H1 (cell line): ENCODE data around the gene BRD1. TPM values are rescaled to one million over a fixed set of nuclear protein-coding genes. Genes with fewer than 3 reads are reported as not detected.

ENCODE experiments used
- CTCF ChIA-PET: fragments of 300-600 bp; sonication (Branson Sonifier 250); formaldehyde crosslinking; loops from one replicate; lab custom pipeline; 2021; ENCODE audit not compliant: partially characterized antibody; lab: Charles Lee
- POLR2A ChIA-PET: fragments of 300-600 bp; sonication (Branson Sonifier 250); formaldehyde crosslinking; loops from one replicate; lab custom pipeline; 2021; ENCODE audit warnings: inconsistent platforms; ENCODE audit not compliant: partially characterized antibody; lab: Charles Lee
- DNase-seq, 2 experiments: peaks; one replicate each; pipeline versions ENCODE4 v3.0.0 to v3.0.0-alpha.2; 2010 to 2022; ENCODE audit warnings: low spot score in 2 of 2, low read depth in 1 of 2, mixed read lengths in 1 of 2
- FAIRE-seq: peaks from 2 replicates; lab custom pipeline; 2011; peaks lifted over from hg19 to GRCh38; lab: Jason Lieb, UNC
- H2AFZ ChIP-seq: 2 replicates; pipeline ENCODE4 v1.8.1; 2012; ENCODE audit warnings: low read length, inconsistent platforms
- H2AK5ac ChIP-seq: 2 replicates; pipeline ENCODE4 v1.6.1; 2013; ENCODE audit warnings: low read depth, low read length
- H2BK120ac ChIP-seq: replicated peaks from 2 replicates; pipeline ENCODE3; 2013; ENCODE audit warnings: low read depth, low read length, inconsistent platforms
- H2BK12ac ChIP-seq: 2 replicates; pipeline ENCODE4 v1.6.1; 2013; ENCODE audit warnings: low read depth, low read length
- H2BK15ac ChIP-seq: 2 replicates; pipeline ENCODE4 v1.6.1; 2013; ENCODE audit warnings: low read length
- H2BK20ac ChIP-seq: 2 replicates; pipeline ENCODE4 v1.6.1; 2013; ENCODE audit warnings: low read length
- H2BK5ac ChIP-seq: 2 replicates; pipeline ENCODE4 v1.6.1; 2013; ENCODE audit warnings: low read depth, low read length
- H3K14ac ChIP-seq: 2 replicates; pipeline ENCODE4 v1.6.1; 2013; ENCODE audit warnings: inconsistent platforms; ENCODE audit not compliant: insufficient read length
- H3K18ac ChIP-seq: 2 replicates; pipeline ENCODE4 v1.6.1; 2013; ENCODE audit warnings: low read length; ENCODE audit errors: extremely low read depth
- H3K23ac ChIP-seq: 2 replicates; pipeline ENCODE4 v1.6.1; 2013; ENCODE audit warnings: inconsistent platforms; ENCODE audit not compliant: insufficient read length
- H3K23me2 ChIP-seq: 2 replicates; pipeline ENCODE4 v1.6.1; 2013; ENCODE audit warnings: low read depth, low read length
- H3K27ac ChIP-seq: 2 replicates; pipeline ENCODE4 v1.6.1; 2011; ENCODE audit warnings: low read depth, low read length, inconsistent platforms
- H3K27me3 ChIP-seq, 4 experiments: replicated peaks in 1 of 4; 1 replicate in 1 of 4; 2 replicates in 3 of 4; pipeline versions ENCODE4 v1.6.1 to v1.8.1; 2011 to 2013; ENCODE audit warnings: low read length in 3 of 4, mild to moderate bottlenecking in 3 of 4, inconsistent platforms in 2 of 4, mixed read lengths in 2 of 4, moderate library complexity in 1 of 4; ENCODE audit not compliant: control insufficient read depth in 3 of 4, insufficient read depth in 3 of 4; ENCODE audit errors: extremely low read depth in 1 of 4
- H3K36me3 ChIP-seq, 4 experiments: 2 replicates each; pipeline versions ENCODE4 v1.6.1 to v1.8.1; 2011 to 2013; ENCODE audit warnings: mild to moderate bottlenecking in 4 of 4, low read length in 3 of 4, moderate library complexity in 2 of 4, control low read depth in 1 of 4, inconsistent platforms in 1 of 4; ENCODE audit not compliant: insufficient read depth in 4 of 4, control insufficient read depth in 2 of 4
- H3K4ac ChIP-seq: replicated peaks from 2 replicates; pipeline ENCODE3; 2013; ENCODE audit warnings: low read length, low read depth, mixed read lengths, inconsistent platforms; ENCODE audit not compliant: insufficient read length
- H3K4me1 ChIP-seq, 4 experiments: replicated peaks in 1 of 4; 1 replicate in 1 of 4; 2 replicates in 3 of 4; pipeline versions ENCODE4 v1.6.1 to v1.8.1; 2011 to 2013; ENCODE audit warnings: low read length in 3 of 4, inconsistent platforms in 2 of 4, mixed read lengths in 1 of 4; ENCODE audit not compliant: insufficient read depth in 4 of 4, control insufficient read depth in 3 of 4
- H3K4me2 ChIP-seq, 2 experiments: 2 replicates each; pipeline versions ENCODE4 v1.6.1 to v1.8.1; 2011 to 2013; ENCODE audit warnings: low read depth in 2 of 2, low read length in 2 of 2, control low read depth in 1 of 2, inconsistent platforms in 1 of 2, mild to moderate bottlenecking in 1 of 2; ENCODE audit not compliant: insufficient read depth in 1 of 2
- H3K4me3 ChIP-seq, 4 experiments: fragments of 200-600, 300-600 bp in 1 of 4; sonication (generic), shearing (Covaris generic), sonication (Bioruptor Twin) in 1 of 4; 2 replicates each; pipeline versions ENCODE4 v1.5.1 to v1.8.1; 2011 to 2016; ENCODE audit warnings: low read length in 4 of 4, low read depth in 3 of 4, control low read depth in 2 of 4, inconsistent platforms in 2 of 4, mild to moderate bottlenecking in 2 of 4, mixed read lengths in 1 of 4, moderate library complexity in 1 of 4; ENCODE audit not compliant: insufficient read depth in 2 of 4; ENCODE audit errors: extremely low read depth in 1 of 4
- H3K56ac ChIP-seq: replicated peaks from 2 replicates; pipeline ENCODE3; 2013; ENCODE audit warnings: low read depth, mild to moderate bottlenecking, mixed read lengths, low read length, inconsistent platforms; ENCODE audit not compliant: insufficient read length
- H3K79me1 ChIP-seq: 2 replicates; pipeline ENCODE4 v1.6.1; 2013; ENCODE audit warnings: low read depth, low read length, control low read depth
- H3K79me2 ChIP-seq, 2 experiments: 2 replicates each; pipeline versions ENCODE4 v1.6.1 to v1.8.1; 2012 to 2013; ENCODE audit warnings: low read length in 2 of 2, mild to moderate bottlenecking in 2 of 2, inconsistent platforms in 1 of 2; ENCODE audit not compliant: insufficient read depth in 2 of 2, control insufficient read depth in 1 of 2
- H3K9ac ChIP-seq, 4 experiments: replicated peaks in 1 of 4; 1 replicate in 1 of 4; 2 replicates in 3 of 4; pipeline versions ENCODE4 v1.6.1 to v1.8.1; 2011 to 2013; ENCODE audit warnings: low read depth in 3 of 4, low read length in 3 of 4, control low read depth in 2 of 4, mild to moderate bottlenecking in 2 of 4, moderate library complexity in 2 of 4, inconsistent platforms in 1 of 4; ENCODE audit errors: extremely low read depth in 1 of 4
- H3K9me3 ChIP-seq, 2 experiments: 2 replicates each; pipeline versions ENCODE4 v1.6.1 to v1.8.1; 2012 to 2013; ENCODE audit warnings: mild to moderate bottlenecking in 2 of 2, moderate library complexity in 2 of 2, control low read depth in 1 of 2, inconsistent platforms in 1 of 2, low read depth in 1 of 2, low read length in 1 of 2, mixed read lengths in 1 of 2; ENCODE audit not compliant: insufficient read depth in 2 of 2
- H4K20me1 ChIP-seq, 2 experiments: replicated peaks in 1 of 2; 2 replicates each; pipeline versions ENCODE3 to v1.8.1; 2011 to 2013; ENCODE audit warnings: inconsistent platforms in 2 of 2, low read length in 2 of 2, mild to moderate bottlenecking in 1 of 2; ENCODE audit not compliant: insufficient read depth in 2 of 2, control insufficient read depth in 1 of 2
- H4K5ac ChIP-seq: 2 replicates; pipeline ENCODE4 v1.6.1; 2013; ENCODE audit warnings: low read length, low read depth, mixed read lengths, inconsistent platforms; ENCODE audit not compliant: insufficient read length
- H4K8ac ChIP-seq: 2 replicates; pipeline ENCODE4 v1.8.0; 2013; ENCODE audit warnings: mild to moderate bottlenecking, moderate library complexity, low read length, inconsistent platforms; ENCODE audit not compliant: insufficient read depth; ENCODE audit errors: extremely low read depth
- H4K91ac ChIP-seq: replicated peaks from 2 replicates; pipeline ENCODE3; 2013; ENCODE audit warnings: low read length, mixed read lengths, inconsistent platforms; ENCODE audit not compliant: insufficient read length
- CHD1 ChIP-seq: IDR thresholded peaks from 2 replicates; pipeline ENCODE4 v1.6.1; 2012; ENCODE audit warnings: low read depth, low read length, improper control_type of control experiment
- CREB1 ChIP-seq: IDR thresholded peaks from 2 replicates; pipeline ENCODE4 v1.6.1; 2012; ENCODE audit warnings: inconsistent platforms
- POLR2AphosphoS5 ChIP-seq: IDR thresholded peaks from 2 replicates; pipeline ENCODE4 v1.6.1; 2011; ENCODE audit warnings: low read depth, low read length
- SAP30 ChIP-seq: fragments of 300-600 bp; sonication (generic); IDR thresholded peaks from 2 replicates; pipeline ENCODE4 v1.7.1; 2012; ENCODE audit warnings: low read length, moderate library complexity, mild to moderate bottlenecking, inconsistent platforms; ENCODE audit not compliant: insufficient read depth, insufficient replicate concordance
- SP2 ChIP-seq: IDR thresholded peaks from 2 replicates; pipeline ENCODE4 v1.6.1; 2012; ENCODE audit warnings: mild to moderate bottlenecking, low read length, inconsistent platforms
- SUZ12 ChIP-seq: fragments of 200-600 bp; sonication (generic); IDR thresholded peaks from 2 replicates; pipeline ENCODE4 v1.6.1; 2012; ENCODE audit warnings: mild to moderate bottlenecking, inconsistent platforms, low read length, moderate library complexity, mixed read lengths
- TBP ChIP-seq: IDR thresholded peaks from 2 replicates; pipeline ENCODE4 v1.6.1; 2011; ENCODE audit warnings: low read depth, low read length, improper control_type of control experiment
- YY1 ChIP-seq: IDR thresholded peaks from 2 replicates; pipeline ENCODE4 v1.6.1; 2011; ENCODE audit warnings: low read depth, mild to moderate bottlenecking, low read length
- WGBS, 2 experiments: shearing (Covaris generic) in 1 of 2; methylation state at CpG; one replicate each; pipeline versions ENCODE4 v1.1.6 to v1.1.7; 2013 to 2015; ENCODE audit warnings: low lambda C conversion rate in 2 of 2, mixed read lengths in 2 of 2, inconsistent platforms in 1 of 2, low coverage in 1 of 2, missing lambda C conversion rate in 1 of 2; ENCODE audit not compliant: insufficient replicate concordance in 2 of 2, insufficient coverage in 1 of 2, insufficient read length in 1 of 2; ENCODE audit errors: extremely low coverage in 1 of 2, missing lambda C conversion rate in 1 of 2; 5-methylcytosine and 5-hydroxymethylcytosine counted together
- polyA plus RNA-seq, 7 experiments: library from polyadenylated mRNA; depleted of rRNA in 3 of 7; stranded (reverse) in 5 of 7; unstranded in 2 of 7; fragments of >200 nt in 5 of 7; fragments of 200-250 nt in 2 of 7; gene quantifications; 1 replicate in 5 of 7; 2 replicates in 1 of 7; 4 replicates in 1 of 7; pipeline versions ENCODE4 v1.2.1 to v1.2.3, GENCODE V29; 2011 to 2013; ENCODE audit warnings: missing spikeins in 2 of 7, mixed read lengths in 2 of 7
- total RNA-seq: library from RNA; stranded (reverse); fragmentation: NEBNext Ultra II Directional; extraction: Animal tissue kit (Norgen Biotek cat#: 25700); gene quantifications from 2 replicates; pipeline ENCODE4 v1.2.1, GENCODE V29; 2021
- TF ChIP-seq, protein P1 (sequence below): IDR thresholded peaks from 2 replicates; pipeline ENCODE4 v1.6.1; 2012; ENCODE audit warnings: inconsistent platforms
- TF ChIP-seq, protein P2 (sequence below): IDR thresholded peaks from 2 replicates; pipeline ENCODE4 v1.6.1; 2011; ENCODE audit warnings: low read depth, mild to moderate bottlenecking, low read length; ENCODE audit not compliant: insufficient read depth

Gene BRD1
- total and polyA plus RNA-seq, 2 of the 8 experiments (the other 6 are each of a cell fraction or from before 2014, with no cell fraction given) = 6.8 to 34.0 TPM

- no peak for TF ChIP-seq CHD1
- TF ChIP-seq CREB1 = no peak
- TF ChIP-seq SAP30 = no peak
- no peak for TF ChIP-seq SUZ12
- TF ChIP-seq, protein P1, sequence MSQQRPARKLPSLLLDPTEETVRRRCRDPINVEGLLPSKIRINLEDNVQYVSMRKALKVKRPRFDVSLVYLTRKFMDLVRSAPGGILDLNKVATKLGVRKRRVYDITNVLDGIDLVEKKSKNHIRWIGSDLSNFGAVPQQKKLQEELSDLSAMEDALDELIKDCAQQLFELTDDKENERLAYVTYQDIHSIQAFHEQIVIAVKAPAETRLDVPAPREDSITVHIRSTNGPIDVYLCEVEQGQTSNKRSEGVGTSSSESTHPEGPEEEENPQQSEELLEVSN = no peak
- TF ChIP-seq POLR2AphosphoS5 = no peak
- TF ChIP-seq YY1 = no peak
- TF ChIP-seq, protein P2, sequence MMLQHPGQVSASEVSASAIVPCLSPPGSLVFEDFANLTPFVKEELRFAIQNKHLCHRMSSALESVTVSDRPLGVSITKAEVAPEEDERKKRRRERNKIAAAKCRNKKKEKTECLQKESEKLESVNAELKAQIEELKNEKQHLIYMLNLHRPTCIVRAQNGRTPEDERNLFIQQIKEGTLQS = no peak
- no peak for TF ChIP-seq TBP
- TF ChIP-seq SP2 = no peak
- H3K4ac ChIP-seq = no peak overlapping the region
- H2BK120ac ChIP-seq = no peak overlapping the region
- no peak overlapping the region for H3K18ac ChIP-seq
- H3K79me2 ChIP-seq = no peaks in the 10 kb centered on the region
- H2AFZ ChIP-seq = no peak overlapping the region
- no peak overlapping the region for H3K4me2 ChIP-seq
- H3K27ac ChIP-seq = no peak overlapping the region
- no peak overlapping the region for H2BK20ac ChIP-seq
- no peak overlapping the region for H4K8ac ChIP-seq
- H3K23me2 ChIP-seq = no peaks in the 10 kb centered on the region
- WGBS, 2 experiments = 88% methylated on average over 3 of the region's 3 CpGs; no CpG with 5 or more reads in 1 of the 2 experiments
- H3K79me1 ChIP-seq = no peaks in the 10 kb centered on the region
- no peak overlapping the region for H2AK5ac ChIP-seq
- no peak overlapping the region for H3K4me3 ChIP-seq
- DNase-seq (no peak), FAIRE-seq (no peak)
- H4K5ac ChIP-seq = no peak overlapping the region
- H3K9ac ChIP-seq = no peak overlapping the region
- H3K56ac ChIP-seq = no peak overlapping the region
- no peak overlapping the region for H3K14ac ChIP-seq
- CTCF ChIA-PET = interaction anchor here (0.8 to 1.2 kb wide), 2 partner anchors 10 to 246 kb away, joined by 3 to 5 read pairs; no protein-coding TSS in a partner anchor
- H3K23ac ChIP-seq = no peak overlapping the region
- POLR2A ChIA-PET = no interaction called here
- H4K20me1 ChIP-seq = no peaks in the 10 kb centered on the region
- peaks cover 3 to 14% of the 10 kb centered on the region in 2 experiments; a peak in 2 of 4 replicates for H3K9me3 ChIP-seq
- no peak overlapping the region for H2BK5ac ChIP-seq
- H3K36me3 ChIP-seq = no peaks in the 10 kb centered on the region
- no peaks in the 10 kb centered on the region for H3K27me3 ChIP-seq
- no peak overlapping the region for H2BK15ac ChIP-seq
- no peak overlapping the region for H4K91ac ChIP-seq
- no peak overlapping the region for H2BK12ac ChIP-seq
- no peaks in the 10 kb centered on the region; a peak in 1 of 7 replicates for H3K4me1 ChIP-seq
Measured at GRCh38 chr22:49747130-49747529, 80.5 kb downstream of the BRD1 start.
